Measurements from ENCODE around the gene NRXN3. TPM values are rescaled to one million over a fixed set of nuclear protein-coding genes. Genes with fewer than 3 reads are reported as not detected.

The NRXN3 gene
- total and polyA plus RNA-seq, 2 of the 4 experiments (the other 2 are of a cell fraction) = 4.8 to 25.1 TPM

GRCh38 chr14:79552778-79553177 lies 1382.6 kb downstream of the NRXN3 start:
- no CpG with 5 or more reads among the region's 1 CpG for WGBS, 2 experiments (ENCODE audit: extremely low coverage in 2 of 2, insufficient read length in 1 of 2)

More at GRCh38 chr14:79552778-79553177, 1382.6 kb downstream of the NRXN3 start:
- intact Hi-C loops (cut with micrococcal nuclease) = no loop called here
- no peak overlapping the region for H2BK15ac ChIP-seq (ENCODE audit: low read depth, low read length)
- H4K20me1 ChIP-seq (ENCODE audit: insufficient read depth, low read length) = no peaks in the 10 kb centered on the region
- in situ Hi-C loops (cut with MboI; ENCODE audit: low sequenced_read_pairs) = no loop called here
- POLR2A ChIA-PET (ENCODE audit: unreplicated experiment) = no interaction called here
- H2BK20ac ChIP-seq (ENCODE audit: low read depth, low read length) = no peak overlapping the region
- H3K14ac ChIP-seq (replicated peaks; ENCODE audit: low read depth, low read length) = no peak overlapping the region
- H3K4ac ChIP-seq (ENCODE audit: low read depth, low read length) = no peak overlapping the region
- H3K4me3 ChIP-seq (ENCODE audit: insufficient read depth, low read depth, low read length) = no peak overlapping the region
- BruUV-seq (replicated peaks) = no TSS peak
- H2AK5ac ChIP-seq (ENCODE audit: low read depth, low read length) = no peak overlapping the region
- H3K36me3 ChIP-seq (ENCODE audit: control insufficient read depth, insufficient read depth, low read length) = no peaks in the 10 kb centered on the region
- no peak overlapping the region for H3K56ac ChIP-seq (ENCODE audit: extremely low read depth, insufficient read depth, low read length)
- DNase-seq (no peak), ATAC-seq (ENCODE audit: low read depth) (peak; percentile 44; the same call in 1 of the 2 replicates)
- no peak overlapping the region for H2BK120ac ChIP-seq (ENCODE audit: low read depth, low read length)
- H3K4me2 ChIP-seq (ENCODE audit: low read depth, low read length) = no peak overlapping the region
- H3K27me3 ChIP-seq (ENCODE audit: control insufficient read depth, insufficient read depth, low read length) = no peaks in the 10 kb centered on the region
- H3K79me1 ChIP-seq (ENCODE audit: low read depth in 1 of 2, low read length in 2 of 2) = no peaks in the 10 kb centered on the region
- H2AK9ac ChIP-seq (replicated peaks; ENCODE audit: low read depth, low read length, poor library complexity) = no peak overlapping the region
- dilution Hi-C loops (cut with HindIII; ENCODE audit: low sequenced_read_pairs, unreplicated experiment) = no loop called here
- H3K27ac ChIP-seq (ENCODE audit: insufficient read depth, low read length) = no peak overlapping the region
- H3K9ac ChIP-seq (ENCODE audit: low read depth, low read length) = no peak overlapping the region
- no peak overlapping the region for H4K91ac ChIP-seq (ENCODE audit: insufficient read depth, low read depth, low read length)
- H3K4me1 ChIP-seq (ENCODE audit: control insufficient read depth, insufficient read depth, low read length) = peaks cover 6% of the 10 kb centered on the region; the same call in 1 of the 2 replicates
- H2AFZ ChIP-seq (replicated peaks; ENCODE audit: low read length, poor library complexity) = no peak overlapping the region
- no peak overlapping the region for H4K8ac ChIP-seq (ENCODE audit: low read depth in 2 of 2, low read length in 2 of 2)
- TF ChIP-seq SMC3 (IDR thresholded peaks at IDR 0.05; ENCODE audit: low read depth, low read length) = no peak
- TF ChIP-seq RAD21 (IDR thresholded peaks at IDR 0.05; ENCODE audit: low read length) = no peak
- TF ChIP-seq BHLHE40 (IDR thresholded peaks at IDR 0.05; ENCODE audit: low read depth, low read length) = no peak
- no peak for TF ChIP-seq MAFK (IDR thresholded peaks at IDR 0.05; ENCODE audit: low read depth, low read length)
- no peak for TF ChIP-seq POLR2A (IDR thresholded peaks at IDR 0.05; ENCODE audit: low read depth, low read length)
- TF ChIP-seq CEBPB (IDR thresholded peaks at IDR 0.05; ENCODE audit: low read depth, low read length) = no peak
- no peak for TF ChIP-seq RCOR1 (IDR thresholded peaks at IDR 0.05; ENCODE audit: insufficient replicate concordance, low read length)
- no peak for TF ChIP-seq NFE2L2 (IDR thresholded peaks at IDR 0.05; ENCODE audit: low read depth, low read length)
- TF ChIP-seq ELK1 (IDR thresholded peaks at IDR 0.05; ENCODE audit: borderline replicate concordance, low read depth, low read length) = no peak
- TF ChIP-seq, protein P1, sequence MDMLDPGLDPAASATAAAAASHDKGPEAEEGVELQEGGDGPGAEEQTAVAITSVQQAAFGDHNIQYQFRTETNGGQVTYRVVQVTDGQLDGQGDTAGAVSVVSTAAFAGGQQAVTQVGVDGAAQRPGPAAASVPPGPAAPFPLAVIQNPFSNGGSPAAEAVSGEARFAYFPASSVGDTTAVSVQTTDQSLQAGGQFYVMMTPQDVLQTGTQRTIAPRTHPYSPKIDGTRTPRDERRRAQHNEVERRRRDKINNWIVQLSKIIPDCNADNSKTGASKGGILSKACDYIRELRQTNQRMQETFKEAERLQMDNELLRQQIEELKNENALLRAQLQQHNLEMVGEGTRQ (IDR thresholded peaks at IDR 0.05; ENCODE audit: low read depth, low read length) = no peak
- no peak for TF ChIP-seq RFX5 (IDR thresholded peaks at IDR 0.05; ENCODE audit: low read depth, low read length)
- H3K18ac ChIP-seq (ENCODE audit: low read depth, low read length) = no peak overlapping the region
- H3K9me1 ChIP-seq (ENCODE audit: insufficient read depth, low read length) = no peaks in the 10 kb centered on the region
- H3K9me3 ChIP-seq (ENCODE audit: control insufficient read depth, insufficient read depth, low read length) = no peaks in the 10 kb centered on the region
- H4K5ac ChIP-seq (ENCODE audit: low read depth, low read length) = no peak overlapping the region
- CTCF ChIA-PET = interaction anchor here (0.6 to 3.3 kb wide), 2 partner anchors 8 to 1538 kb away, joined by 4 to 9 read pairs; no protein-coding TSS in a partner anchor
- no peak overlapping the region for H2BK5ac ChIP-seq (ENCODE audit: low read depth, low read length, poor library complexity, severe bottlenecking)
- H3K23ac ChIP-seq (ENCODE audit: low read depth, low read length) = no peak overlapping the region

All from IMR-90 (cell line).